ENCODE measurements around the gene ARL6IP6. TPM values are rescaled to one million over a fixed set of nuclear protein-coding genes. Genes with fewer than 3 reads are reported as not detected.
A peak's percentile ranks its signal among the peaks of the same experiment; 100 is the strongest.
"Not testable (repeated sequence)": the region's sequence is repeated elsewhere in the genome, so short reads cannot be mapped to it uniquely, and the experiment has no call there.

ARL6IP6 gene
- total RNA-seq, 2 experiments from 2014 or later: 23.9 to 28.1 TPM

GRCh38 chr2:152747751-152748150, 29.3 kb downstream of the ARL6IP6 start:
- peaks cover 20% of the 10 kb centered on the region for H3K36me3 Mint-ChIP-seq
- not testable (repeated sequence) for H3K4me3 Mint-ChIP-seq, DNase-seq, H3K27ac Mint-ChIP-seq, H3K27me3 Mint-ChIP-seq, H3K9me3 Mint-ChIP-seq, H3K4me1 Mint-ChIP-seq

GRCh38 chr2:152755029-152755428, 36.6 kb downstream of the ARL6IP6 start:
- peaks cover 32% of the 10 kb centered on the region for H3K36me3 Mint-ChIP-seq
- no peaks in the 10 kb centered on the region for H3K9me3 Mint-ChIP-seq
- no peaks in the 10 kb centered on the region for H3K27me3 Mint-ChIP-seq
- peaks cover 2% of the 10 kb centered on the region for H3K4me1 Mint-ChIP-seq
- no peak overlapping the region for H3K4me3 Mint-ChIP-seq
- no peak overlapping the region for H3K27ac Mint-ChIP-seq
- DNase-seq: peak; percentile 3

GRCh38 chr2:152759290-152760072, 41.1 kb downstream of the ARL6IP6 start:
- Mint-ChIP-seq H3K9me3 (no peaks in the 10 kb centered on the region), H3K4me3 (no peak overlapping the region), H3K27me3 (no peaks in the 10 kb centered on the region), H3K36me3 (peaks cover 22% of the 10 kb centered on the region), H3K4me1 (no peaks in the 10 kb centered on the region), H3K27ac (no peak overlapping the region)
- no peak for DNase-seq

- peaks cover 17% of the 10 kb centered on the region for H3K36me3 Mint-ChIP-seq
- H3K4me1 Mint-ChIP-seq: no peaks in the 10 kb centered on the region
- no peaks in the 10 kb centered on the region for H3K9me3 Mint-ChIP-seq
- no peak overlapping the region for H3K4me3 Mint-ChIP-seq
- H3K27me3 Mint-ChIP-seq: no peaks in the 10 kb centered on the region
- no peak for DNase-seq
- H3K27ac Mint-ChIP-seq: no peak overlapping the region
Observed at GRCh38 chr2:152761214-152761613, 42.8 kb downstream of the ARL6IP6 start.

DNA sequence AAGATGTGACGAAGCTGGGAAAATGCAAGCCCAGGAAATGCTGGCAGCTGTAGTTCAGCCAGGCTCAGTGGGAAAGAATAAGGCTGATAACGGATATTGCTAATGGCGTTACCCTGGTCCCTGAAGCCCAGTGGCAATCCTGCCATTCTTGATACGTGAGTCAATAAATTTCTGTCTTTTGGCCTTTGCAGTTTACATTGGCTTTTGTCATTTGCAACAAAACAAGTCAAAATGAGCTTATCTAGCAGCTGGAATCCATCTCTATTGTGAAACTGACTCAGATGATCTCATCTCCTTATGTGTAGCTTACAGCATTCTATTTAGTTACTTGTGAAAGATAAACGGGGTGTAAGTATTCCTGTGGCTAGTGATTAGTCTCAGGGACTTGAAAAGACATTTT, 43.8 kb downstream of the ARL6IP6 start:
- DNase-seq: no peak
- Mint-ChIP-seq H3K36me3 (peaks cover 11% of the 10 kb centered on the region), H3K4me3 (no peak overlapping the region), H3K27me3 (no peaks in the 10 kb centered on the region), H3K9me3 (no peaks in the 10 kb centered on the region), H3K4me1 (no peaks in the 10 kb centered on the region), H3K27ac (no peak overlapping the region)

- not testable (repeated sequence) for H3K27ac Mint-ChIP-seq, H3K9me3 Mint-ChIP-seq, H3K27me3 Mint-ChIP-seq, DNase-seq, H3K4me3 Mint-ChIP-seq, H3K4me1 Mint-ChIP-seq
- H3K36me3 Mint-ChIP-seq: peaks cover 11% of the 10 kb centered on the region
Observed at GRCh38 chr2:152763208-152763607, 44.8 kb downstream of the ARL6IP6 start.

DNA sequence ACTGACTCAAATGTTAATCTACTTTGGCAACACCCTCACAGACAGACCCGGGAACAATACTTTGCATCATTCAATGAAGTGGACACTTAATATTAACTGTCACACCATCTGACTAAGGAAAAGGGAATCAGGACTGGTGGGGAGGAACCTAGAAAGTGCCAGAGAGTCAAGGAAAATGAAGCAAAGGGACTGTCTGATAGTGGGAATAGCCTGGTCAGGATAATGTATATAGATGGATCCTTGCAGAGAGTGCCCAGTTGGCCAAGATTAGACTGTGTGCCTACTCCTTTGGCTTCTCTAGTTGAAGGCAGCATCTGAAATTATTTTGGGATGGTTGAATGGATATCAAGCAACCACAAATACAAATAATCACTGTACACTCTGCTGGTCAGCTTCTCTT, 45.2 kb downstream of the ARL6IP6 start:
- H3K27ac Mint-ChIP-seq: no peak overlapping the region
- H3K36me3 Mint-ChIP-seq: peaks cover 11% of the 10 kb centered on the region
- no peaks in the 10 kb centered on the region for H3K4me1 Mint-ChIP-seq
- DNase-seq: no peak
- H3K27me3 Mint-ChIP-seq: no peaks in the 10 kb centered on the region
- no peak overlapping the region for H3K4me3 Mint-ChIP-seq
- no peaks in the 10 kb centered on the region for H3K9me3 Mint-ChIP-seq

DNA sequence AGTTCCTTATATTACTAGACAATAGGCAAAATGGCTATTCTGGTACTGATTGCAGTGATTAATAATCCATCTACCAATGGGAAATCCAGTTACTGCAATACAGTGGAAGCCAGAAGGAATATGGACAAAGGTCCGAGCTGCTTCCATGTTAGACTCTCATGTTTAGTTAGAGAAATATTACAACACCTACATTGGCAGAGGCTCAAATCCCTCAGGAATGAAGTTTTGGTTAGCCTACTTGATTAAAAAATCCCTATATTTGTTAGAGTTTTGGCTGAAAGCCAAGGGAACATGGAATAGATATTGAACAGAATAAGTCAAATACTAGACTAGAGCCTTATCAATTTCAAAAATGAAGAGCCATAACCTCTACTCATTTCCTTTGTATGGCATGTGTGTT, 48.5 kb downstream of the ARL6IP6 start:
- no peak for DNase-seq
- no peak overlapping the region for H3K27ac Mint-ChIP-seq
- no peaks in the 10 kb centered on the region for H3K4me1 Mint-ChIP-seq
- H3K27me3 Mint-ChIP-seq: no peaks in the 10 kb centered on the region
- no peaks in the 10 kb centered on the region for H3K9me3 Mint-ChIP-seq
- H3K36me3 Mint-ChIP-seq: peaks cover 7% of the 10 kb centered on the region
- no peak overlapping the region for H3K4me3 Mint-ChIP-seq

DNA sequence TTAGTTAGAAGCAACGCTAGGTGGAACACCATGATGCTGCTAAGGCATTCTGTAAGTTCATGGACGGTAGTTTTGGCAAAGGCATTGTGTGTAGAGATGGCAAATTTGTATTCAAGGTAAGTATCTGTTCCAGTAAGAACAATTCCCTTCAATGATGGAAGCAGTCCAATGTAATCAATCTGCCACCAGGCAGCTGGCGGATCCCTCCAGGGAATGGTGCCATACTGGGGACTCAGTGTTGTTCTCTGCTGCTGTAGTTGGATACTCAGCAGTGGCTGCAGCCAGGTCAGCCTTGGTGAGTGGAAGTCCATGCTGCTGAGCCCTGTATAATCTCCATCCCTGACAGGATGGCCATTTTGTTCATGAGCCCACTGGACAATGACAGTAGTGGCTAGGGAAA, 62.8 kb downstream of the ARL6IP6 start:
- H3K36me3 Mint-ChIP-seq: no peaks in the 10 kb centered on the region
- H3K9me3 Mint-ChIP-seq: no peaks in the 10 kb centered on the region
- H3K27ac Mint-ChIP-seq: no peak overlapping the region
- DNase-seq: no peak
- H3K4me3 Mint-ChIP-seq: no peak overlapping the region
- H3K4me1 Mint-ChIP-seq: no peaks in the 10 kb centered on the region
- peaks cover 13% of the 10 kb centered on the region for H3K27me3 Mint-ChIP-seq

GRCh38 chr2:152782171-152782570, 63.8 kb downstream of the ARL6IP6 start:
- Mint-ChIP-seq H3K27ac (no peak overlapping the region), H3K4me1 (no peaks in the 10 kb centered on the region), H3K27me3 (peaks cover 12% of the 10 kb centered on the region), H3K4me3 (no peak overlapping the region), H3K9me3 (no peaks in the 10 kb centered on the region), H3K36me3 (no peaks in the 10 kb centered on the region)
- DNase-seq: no peak

- Mint-ChIP-seq H3K36me3 (no peaks in the 10 kb centered on the region), H3K4me3 (no peak overlapping the region), H3K27ac (no peak overlapping the region), H3K27me3 (peaks cover 5% of the 10 kb centered on the region), H3K4me1 (no peaks in the 10 kb centered on the region), H3K9me3 (no peaks in the 10 kb centered on the region)
- DNase-seq: no peak
Observed at GRCh38 chr2:152790883-152791282, 72.5 kb downstream of the ARL6IP6 start.

- no peak overlapping the region for H3K4me3 Mint-ChIP-seq
- no peak for DNase-seq
- no peak overlapping the region for H3K27ac Mint-ChIP-seq
- H3K27me3 Mint-ChIP-seq: peaks cover 5% of the 10 kb centered on the region
- no peaks in the 10 kb centered on the region for H3K36me3 Mint-ChIP-seq
- no peaks in the 10 kb centered on the region for H3K9me3 Mint-ChIP-seq
- H3K4me1 Mint-ChIP-seq: no peaks in the 10 kb centered on the region
Observed at GRCh38 chr2:152791979-152792378, 73.6 kb downstream of the ARL6IP6 start.

- Mint-ChIP-seq H3K4me3 (no peak overlapping the region), H3K4me1 (no peaks in the 10 kb centered on the region), H3K9me3 (no peaks in the 10 kb centered on the region), H3K36me3 (no peaks in the 10 kb centered on the region), H3K27ac (no peak overlapping the region), H3K27me3 (no peaks in the 10 kb centered on the region)
- DNase-seq: no peak
Observed at GRCh38 chr2:152792974-152793373, 74.6 kb downstream of the ARL6IP6 start.

GRCh38 chr2:152796941-152797340, 78.5 kb downstream of the ARL6IP6 start:
- H3K4me1 Mint-ChIP-seq: no peaks in the 10 kb centered on the region
- DNase-seq: no peak
- no peaks in the 10 kb centered on the region for H3K36me3 Mint-ChIP-seq
- no peak overlapping the region for H3K4me3 Mint-ChIP-seq
- H3K27me3 Mint-ChIP-seq: peaks cover 6% of the 10 kb centered on the region
- H3K9me3 Mint-ChIP-seq: peaks cover 2% of the 10 kb centered on the region
- H3K27ac Mint-ChIP-seq: no peak overlapping the region

- Mint-ChIP-seq H3K4me3 (no peak overlapping the region), H3K27me3 (no peaks in the 10 kb centered on the region), H3K9me3 (no peaks in the 10 kb centered on the region)
Observed at GRCh38 chr2:152804687-152805408, 86.4 kb downstream of the ARL6IP6 start.

DNA sequence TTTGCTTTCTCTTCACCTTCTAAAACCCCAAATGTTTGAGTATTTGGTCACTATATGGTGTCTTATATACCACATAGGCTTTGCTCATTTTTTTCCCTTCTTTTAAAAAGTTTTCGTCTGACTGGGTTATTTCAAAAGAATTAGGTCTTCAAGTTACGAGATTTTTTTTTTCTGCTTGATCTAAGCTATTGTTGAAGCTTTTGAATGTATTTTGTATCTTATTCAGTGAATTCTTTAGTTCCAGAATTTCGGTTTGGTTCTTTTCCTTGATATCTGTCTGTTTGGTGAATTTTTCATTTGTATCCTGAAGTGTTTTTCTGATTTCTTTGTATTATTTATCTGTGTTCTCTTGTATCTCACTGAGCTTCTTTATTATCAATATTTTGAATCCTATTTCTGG, 93.5 kb downstream of the ARL6IP6 start:
- no peak overlapping the region for H3K27ac Mint-ChIP-seq
- H3K27me3 Mint-ChIP-seq: peaks cover 22% of the 10 kb centered on the region
- no peak overlapping the region for H3K4me3 Mint-ChIP-seq
- DNase-seq: no peak
- peaks cover 12% of the 10 kb centered on the region for H3K9me3 Mint-ChIP-seq
- H3K36me3 Mint-ChIP-seq: no peaks in the 10 kb centered on the region
- H3K4me1 Mint-ChIP-seq: no peaks in the 10 kb centered on the region

More at GRCh38 chr2:152804687-152805408, 86.4 kb downstream of the ARL6IP6 start:
- Mint-ChIP-seq H3K4me1 (peaks cover 8% of the 10 kb centered on the region), H3K36me3 (no peaks in the 10 kb centered on the region), H3K27ac (no peak overlapping the region)
- no peak for DNase-seq

All from activated naive CD8-positive, alpha-beta T cell treated with anti-CD3 and anti-CD28 coated beads for 36 hours (primary cell).